ENCODE results near the gene PRMT6.

Gene PRMT6

DNA sequence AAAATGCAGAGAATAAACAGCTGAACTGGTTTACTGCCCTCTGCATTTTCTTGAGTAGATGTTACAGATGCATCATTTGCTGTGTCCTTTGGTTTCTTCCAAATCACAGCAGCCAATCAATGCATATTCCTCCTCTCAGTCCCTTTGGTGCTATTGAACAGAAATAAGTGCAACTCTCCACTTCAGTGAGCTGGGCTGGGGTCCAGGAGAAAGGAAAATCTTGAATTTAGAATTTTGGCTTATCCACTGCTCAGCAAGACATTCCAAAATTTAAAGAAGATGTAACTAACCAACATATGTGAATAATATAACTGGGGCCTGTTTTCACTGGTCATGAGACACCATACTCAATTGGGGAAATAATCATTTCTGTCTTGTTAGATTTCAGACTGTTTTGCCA, 39.2 kb downstream of the PRMT6 start:
- DNase-seq: no peak

GRCh38 chr1:107096690-107097089, 40.2 kb downstream of the PRMT6 start:
- no peak for DNase-seq

DNA sequence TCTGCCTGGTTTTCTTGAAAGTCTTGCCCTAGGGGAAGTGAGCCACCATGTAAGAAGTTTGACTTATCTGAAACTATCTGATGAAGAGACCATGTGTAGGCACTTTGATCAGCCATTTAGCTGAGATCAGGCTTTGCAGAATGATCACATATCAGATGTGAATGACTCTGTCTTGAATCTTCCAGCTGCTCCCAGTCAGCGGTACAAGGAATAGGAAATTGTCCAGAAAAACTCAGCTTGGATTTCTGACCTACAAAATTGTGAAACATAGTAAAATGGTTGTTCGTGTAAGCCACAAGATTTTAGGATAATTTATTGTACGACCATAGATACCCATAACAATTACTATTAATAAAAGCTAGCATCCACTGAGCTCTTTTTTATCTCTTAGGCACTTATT, 42.5 kb downstream of the PRMT6 start:
- DNase-seq: no peak

- DNase-seq: no peak
Observed at GRCh38 chr1:107100331-107100984, 44.0 kb downstream of the PRMT6 start.

DNA sequence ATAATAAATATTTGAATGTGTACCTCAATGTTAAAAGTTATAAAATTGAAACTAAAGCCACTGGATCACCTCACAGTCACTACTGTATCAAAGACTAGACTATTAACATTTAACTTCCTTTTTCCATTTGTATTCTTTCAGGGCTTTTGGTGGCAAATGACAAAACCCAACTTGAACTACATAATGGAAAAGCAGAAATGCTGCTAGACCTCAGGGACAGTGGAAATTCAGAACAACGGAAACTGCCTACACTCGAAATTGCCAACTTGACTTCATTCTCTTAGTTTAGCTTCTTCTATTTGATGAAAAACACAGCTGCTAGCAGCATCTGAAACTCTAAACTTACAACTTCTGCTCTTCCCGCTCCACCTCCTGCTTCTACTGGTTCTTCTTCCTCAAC, 49.4 kb downstream of the PRMT6 start:
- no peak for DNase-seq

Data from T-helper 9 cell (primary cell).